GM23248 (cell line): Measurements from ENCODE around the gene NTRK2. TPM values are rescaled to one million over a fixed set of nuclear protein-coding genes. Genes with fewer than 3 reads are reported as not detected.

ENCODE experiments used
- DNase-seq: peaks from one replicate; pipeline ENCODE4 v3.0.0-alpha.2; 2015
- H2AFZ ChIP-seq: fragments of 200-600 bp; sonication (generic); 2 replicates; pipeline ENCODE4 v1.6.1; 2016; ENCODE audit warnings: antibody characterized with exemption
- H3F3A ChIP-seq: fragments of 200-600 bp; sonication (generic); 2 replicates; pipeline ENCODE4 v1.6.1; 2016; ENCODE audit warnings: mild to moderate bottlenecking, antibody characterized with exemption, mixed run types; ENCODE audit not compliant: insufficient read depth
- H3K27ac ChIP-seq: fragments of 200-600 bp; sonication (generic); 2 replicates; pipeline ENCODE4 v1.5.1; 2016; ENCODE audit warnings: mild to moderate bottlenecking
- H3K27me3 ChIP-seq: fragments of 200-600 bp; sonication (generic); replicated peaks from 2 replicates; pipeline ENCODE4 v1.6.1; 2016; ENCODE audit warnings: mild to moderate bottlenecking; ENCODE audit not compliant: insufficient read depth
- H3K36me3 ChIP-seq: fragments of 200-600 bp; sonication (generic); 2 replicates; pipeline ENCODE4 v1.6.1; 2016; ENCODE audit warnings: low read depth, mild to moderate bottlenecking
- H3K4me1 ChIP-seq: fragments of 200-600 bp; sonication (generic); 2 replicates; pipeline ENCODE4 v1.6.1; 2016; ENCODE audit warnings: mild to moderate bottlenecking; ENCODE audit not compliant: insufficient read depth
- H3K4me2 ChIP-seq: fragments of 200-600 bp; sonication (generic); one replicate; pipeline ENCODE4 v1.6.1; 2016; ENCODE audit warnings: mild to moderate bottlenecking; ENCODE audit not compliant: unreplicated experiment
- H3K4me3 ChIP-seq: fragments of 200-600 bp; sonication (generic); 2 replicates; pipeline ENCODE4 v1.5.1; 2016; ENCODE audit warnings: mild to moderate bottlenecking
- H3K79me2 ChIP-seq: fragments of 200-600 bp; sonication (generic); 2 replicates; pipeline ENCODE4 v1.6.1; 2016; ENCODE audit warnings: mild to moderate bottlenecking; ENCODE audit not compliant: insufficient read depth
- H3K9ac ChIP-seq: fragments of 200-600 bp; sonication (generic); 2 replicates; pipeline ENCODE4 v1.6.1; 2016; ENCODE audit warnings: mild to moderate bottlenecking
- H3K9me2 ChIP-seq: fragments of 200-600 bp; sonication (generic); 2 replicates; pipeline ENCODE4 v1.6.1; 2016; ENCODE audit warnings: mixed run types, mild to moderate bottlenecking, moderate library complexity; ENCODE audit not compliant: insufficient read depth
- H3K9me3 ChIP-seq: fragments of 200-600 bp; sonication (generic); one replicate; pipeline ENCODE4 v1.6.1; 2017; ENCODE audit warnings: low read depth
- H4K20me1 ChIP-seq: fragments of 200-600 bp; sonication (generic); 2 replicates; pipeline ENCODE4 v1.6.0; 2016; ENCODE audit not compliant: insufficient read depth
- EZH2 ChIP-seq: fragments of 200-600 bp; sonication (generic); IDR thresholded peaks from 2 replicates; pipeline ENCODE4 v1.6.1; 2018; ENCODE audit warnings: antibody characterized with exemption, mild to moderate bottlenecking; ENCODE audit not compliant: insufficient read depth, poor library complexity, severe bottlenecking
- EZH2phosphoT487 ChIP-seq: fragments of 200-600 bp; sonication (generic); IDR thresholded peaks from 2 replicates; pipeline ENCODE4 v1.6.1; 2018; ENCODE audit warnings: antibody characterized with exemption, moderate library complexity, mild to moderate bottlenecking, low read depth; ENCODE audit not compliant: insufficient read depth
- WGBS, 2 experiments: methylation state at CpG; one replicate each; pipeline ENCODE4 v1.1.6; 2015 to 2017; ENCODE audit warnings: low lambda C conversion rate in 2 of 2, low coverage in 1 of 2; ENCODE audit errors: missing lambda C conversion rate in 2 of 2; 5-methylcytosine and 5-hydroxymethylcytosine counted together
- in situ Hi-C: fragments of 300-500 bp; cut with MboI; formaldehyde crosslinking; loops from 2 replicates; pipeline ENCODE4 v1.15.0; 2020
- polyA plus RNA-seq: library from polyadenylated mRNA; unstranded; fragments of >200 nt; fragmentation: Nextera tagmentation; extraction: Ambion mirVana; gene quantifications from 2 replicates; pipeline ENCODE4 v1.2.1, GENCODE V29; 2016
- total RNA-seq: library from RNA; depleted of rRNA; stranded (reverse); fragments of >200 nt; shearing (Covaris generic); gene quantifications from 2 replicates; pipeline ENCODE4 v1.2.3, GENCODE V29; 2014

The NTRK2 gene
- total and polyA plus RNA-seq, 2 experiments from 2014 or later = not detected

DNA sequence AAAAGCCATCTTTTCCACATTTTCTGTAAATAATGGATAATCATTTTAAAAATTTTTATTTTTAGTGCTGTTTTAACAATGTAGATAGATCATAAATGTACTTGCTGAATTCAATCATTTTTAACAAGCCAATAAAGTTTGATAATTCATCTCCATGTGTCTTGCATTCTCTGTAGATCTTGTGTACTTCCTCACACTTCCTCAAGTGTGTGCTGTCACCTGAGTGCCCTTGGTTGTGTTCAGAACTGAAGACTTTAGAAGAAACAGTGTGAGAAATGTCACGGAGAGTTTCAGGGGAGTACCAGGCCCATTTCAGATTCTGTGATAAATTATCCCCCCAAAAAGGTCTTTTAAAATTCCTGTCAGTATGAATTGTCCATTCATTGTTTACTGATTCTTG is 146.0 kb downstream of the NTRK2 start:
- Histone ChIP-seq H3K4me3 (no peak overlapping the region), H3F3A (no peaks in the 10 kb centered on the region), H3K9ac (no peak overlapping the region), H2AFZ (no peak overlapping the region), H3K4me1 (no peaks in the 10 kb centered on the region), H3K36me3 (no peaks in the 10 kb centered on the region), H3K79me2 (no peaks in the 10 kb centered on the region), H3K27me3 (no peaks in the 10 kb centered on the region), H4K20me1 (no peaks in the 10 kb centered on the region), H3K4me2 (no peak overlapping the region), H3K9me3 (no peaks in the 10 kb centered on the region), H3K9me2 (no peaks in the 10 kb centered on the region), H3K27ac (no peak overlapping the region)
- DNase-seq = no peak
- WGBS, 2 experiments = 51 to 64% methylated on average over 1 of the region's 1 CpG
- TF ChIP-seq EZH2 (no peak), EZH2phosphoT487 (no peak)
- in situ Hi-C loops = no loop called here

DNA sequence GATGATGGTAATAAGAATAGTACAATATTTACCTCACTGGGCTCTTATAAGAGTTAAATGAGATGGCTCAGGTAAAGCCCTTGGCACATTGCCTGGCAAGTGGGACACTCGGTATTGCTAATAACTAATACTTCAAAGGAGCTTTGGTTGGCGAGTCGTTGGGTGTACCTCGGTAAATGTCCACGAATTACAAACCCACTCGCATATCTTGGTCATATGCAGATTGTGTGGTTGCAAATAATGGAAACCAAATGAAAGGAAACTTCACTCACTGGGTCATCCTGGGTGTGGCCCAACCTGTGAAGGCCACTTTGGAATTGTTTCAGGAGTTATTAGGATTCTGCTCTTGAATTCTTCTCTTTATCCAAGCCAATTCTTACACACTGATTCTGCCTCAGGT is 147.5 kb downstream of the NTRK2 start:
- no peaks in the 10 kb centered on the region for H3K4me1 ChIP-seq
- no peak overlapping the region for H2AFZ ChIP-seq
- H3F3A ChIP-seq = no peaks in the 10 kb centered on the region
- no peaks in the 10 kb centered on the region for H3K36me3 ChIP-seq
- no peak overlapping the region for H3K27ac ChIP-seq
- H4K20me1 ChIP-seq = no peaks in the 10 kb centered on the region
- no peaks in the 10 kb centered on the region for H3K9me2 ChIP-seq
- H3K9me3 ChIP-seq = no peaks in the 10 kb centered on the region
- no peak overlapping the region for H3K9ac ChIP-seq
- TF ChIP-seq EZH2phosphoT487 = no peak
- no peak for TF ChIP-seq EZH2
- H3K4me3 ChIP-seq = no peak overlapping the region
- in situ Hi-C loops = no loop called here
- no peaks in the 10 kb centered on the region for H3K79me2 ChIP-seq
- DNase-seq = no peak
- no peaks in the 10 kb centered on the region for H3K27me3 ChIP-seq
- 75 to 80% methylated on average over 6 of the region's 6 CpGs for WGBS, 2 experiments
- H3K4me2 ChIP-seq = no peak overlapping the region

DNA sequence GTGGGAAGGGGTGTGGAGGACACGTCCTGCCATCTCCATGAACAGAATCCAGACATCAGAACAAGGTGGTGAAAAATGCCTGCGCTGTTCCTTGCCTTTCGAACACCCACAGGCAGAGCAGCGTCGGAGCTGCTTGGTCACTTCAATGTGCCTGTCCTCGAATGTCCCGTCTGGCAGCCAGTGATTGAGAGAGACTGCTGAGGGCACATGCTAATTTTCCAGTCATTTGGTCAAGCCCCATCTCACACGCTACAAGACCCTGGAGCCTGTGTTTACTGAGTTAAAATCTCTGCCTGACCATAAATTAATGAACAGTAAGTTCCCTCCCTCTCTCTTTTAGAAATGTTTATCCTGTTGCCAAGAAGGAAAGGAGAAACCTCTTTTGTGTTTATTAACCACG is 149.3 kb downstream of the NTRK2 start:
- H4K20me1 ChIP-seq = no peaks in the 10 kb centered on the region
- no peak overlapping the region for H3K4me3 ChIP-seq

DNA sequence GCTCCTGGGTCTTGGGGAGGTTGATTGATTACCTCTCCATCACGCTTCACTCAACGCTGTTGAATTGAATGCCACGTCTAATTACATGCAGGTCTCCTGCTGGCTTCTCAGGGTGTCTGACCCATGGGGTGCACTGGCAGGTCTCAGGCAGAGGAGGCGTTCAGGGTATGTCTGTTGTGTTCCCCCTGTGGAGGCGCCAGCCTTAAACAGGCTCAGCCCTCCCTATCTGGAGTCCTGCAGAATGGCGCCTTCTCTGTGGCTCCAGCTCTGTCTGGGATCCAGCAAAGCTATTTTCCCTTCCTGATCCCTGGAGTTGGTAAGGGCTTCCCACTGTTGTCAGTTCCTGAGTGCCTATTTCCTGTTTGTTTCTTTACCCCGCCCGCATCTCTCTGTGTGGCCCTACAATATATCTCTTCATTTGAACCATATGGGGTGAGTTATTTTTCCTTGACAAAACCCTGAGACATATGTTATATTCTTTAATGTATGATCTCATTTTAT is 150.0 kb downstream of the NTRK2 start:
- Histone ChIP-seq H3K4me1 (no peaks in the 10 kb centered on the region), H3K9me2 (no peaks in the 10 kb centered on the region), H4K20me1 (no peaks in the 10 kb centered on the region), H3K4me3 (no peak overlapping the region), H3K27ac (no peak overlapping the region), H3K27me3 (no peaks in the 10 kb centered on the region), H3K9ac (no peak overlapping the region), H2AFZ (no peak overlapping the region), H3K79me2 (no peaks in the 10 kb centered on the region), H3K9me3 (no peaks in the 10 kb centered on the region), H3F3A (no peaks in the 10 kb centered on the region), H3K4me2 (no peak overlapping the region), H3K36me3 (no peaks in the 10 kb centered on the region)
- no peak for DNase-seq
- in situ Hi-C loops = no loop called here
- 63 to 67% methylated on average over 8 of the region's 8 CpGs for WGBS, 2 experiments
- TF ChIP-seq EZH2 (no peak), EZH2phosphoT487 (no peak)

More for the DNA sequence above, 149.3 kb downstream of the NTRK2 start:
- no peak overlapping the region for H3K27ac ChIP-seq
- no peaks in the 10 kb centered on the region for H3K9me3 ChIP-seq
- WGBS, 2 experiments = 71 to 74% methylated on average over 9 of the region's 9 CpGs
- no peaks in the 10 kb centered on the region for H3K36me3 ChIP-seq
- no peaks in the 10 kb centered on the region for H3K79me2 ChIP-seq
- no peaks in the 10 kb centered on the region for H3K27me3 ChIP-seq
- in situ Hi-C loops = no loop called here
- H3K9ac ChIP-seq = no peak overlapping the region
- DNase-seq = no peak
- TF ChIP-seq EZH2 (no peak), EZH2phosphoT487 (no peak)
- H2AFZ ChIP-seq = no peak overlapping the region
- no peaks in the 10 kb centered on the region for H3K9me2 ChIP-seq
- H3K4me2 ChIP-seq = no peak overlapping the region
- H3F3A ChIP-seq = no peaks in the 10 kb centered on the region
- no peaks in the 10 kb centered on the region for H3K4me1 ChIP-seq

DNA sequence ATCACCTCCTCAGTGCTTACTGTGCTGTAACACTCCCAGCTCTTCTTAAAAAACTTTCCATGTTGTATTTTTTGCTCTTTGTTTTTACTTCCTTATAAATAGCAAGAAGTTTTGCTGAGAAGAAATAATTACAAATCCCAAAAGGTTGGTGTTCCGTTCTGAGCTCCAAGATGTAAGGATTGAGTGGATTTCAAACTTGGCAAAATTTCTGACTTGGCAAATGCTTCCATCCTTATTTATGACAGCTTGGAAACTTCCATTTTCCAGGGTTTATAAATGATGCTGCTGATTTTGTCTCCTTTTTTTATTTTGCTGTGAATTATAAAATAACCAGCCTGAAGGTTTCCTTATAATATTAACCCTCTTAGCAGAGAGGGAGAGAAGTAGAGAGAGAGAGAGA is 151.9 kb downstream of the NTRK2 start:
- no peak overlapping the region for H2AFZ ChIP-seq
- no peaks in the 10 kb centered on the region for H3F3A ChIP-seq
- in situ Hi-C loops = no loop called here
- H3K4me1 ChIP-seq = no peaks in the 10 kb centered on the region
- no peak overlapping the region for H3K4me3 ChIP-seq
- H3K36me3 ChIP-seq = no peaks in the 10 kb centered on the region
- H3K9me3 ChIP-seq = no peaks in the 10 kb centered on the region
- no peaks in the 10 kb centered on the region for H3K9me2 ChIP-seq
- DNase-seq = no peak
- no peak for TF ChIP-seq EZH2phosphoT487
- TF ChIP-seq EZH2 = no peak
- no peaks in the 10 kb centered on the region for H3K27me3 ChIP-seq
- WGBS, 2 experiments = 0 to 2% methylated on average over 1 of the region's 1 CpG
- H3K79me2 ChIP-seq = no peaks in the 10 kb centered on the region
- H4K20me1 ChIP-seq = no peaks in the 10 kb centered on the region
- no peak overlapping the region for H3K4me2 ChIP-seq
- H3K27ac ChIP-seq = no peak overlapping the region
- no peak overlapping the region for H3K9ac ChIP-seq
